ENCODE data around the gene MYH11. TPM values are rescaled to one million over a fixed set of nuclear protein-coding genes. Genes with fewer than 3 reads are reported as not detected.
A peak's percentile ranks its signal among the peaks of the same experiment; 100 is the strongest.

The MYH11 gene
- total and polyA plus RNA-seq, 2 experiments from 2014 or later: 2.0 to 12.2 TPM

DNA sequence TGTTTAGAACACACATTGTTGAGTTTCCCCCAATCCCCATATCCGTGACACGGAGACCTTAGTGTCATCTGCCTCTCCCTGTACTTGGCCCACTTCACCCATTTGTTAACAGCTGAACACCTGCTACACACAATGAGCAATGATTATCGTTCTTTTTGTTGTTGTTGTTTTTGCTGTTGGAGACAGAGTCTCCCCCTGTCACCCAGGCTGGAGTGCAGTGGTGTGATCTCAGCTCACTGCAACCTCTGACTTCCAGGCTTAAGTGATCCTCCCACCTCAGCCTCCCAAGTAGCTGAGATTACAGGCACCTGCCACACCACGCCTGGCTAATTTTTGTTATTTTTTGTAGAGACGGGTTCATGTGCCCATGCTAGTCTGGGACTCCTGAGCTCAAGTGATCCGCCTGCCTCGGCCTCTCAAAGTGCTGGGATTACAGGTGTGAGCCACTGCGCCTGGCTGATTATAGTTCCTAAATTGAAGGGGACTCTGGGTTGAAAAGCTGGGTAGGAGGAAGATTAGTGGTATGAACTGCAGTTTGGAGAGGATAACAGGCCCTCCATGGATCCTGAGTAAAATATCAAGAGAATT lies 185.2 kb downstream of the MYH11 start:
- Histone ChIP-seq H3K36me3 (peaks cover 18% of the 10 kb centered on the region), H3K4me1 (ENCODE audit: low read depth) (no peaks in the 10 kb centered on the region), H3K9me3 (ENCODE audit: low read depth) (no peaks in the 10 kb centered on the region), H3K27ac (no peak overlapping the region), H3K27me3 (no peaks in the 10 kb centered on the region), H3K4me3 (no peak overlapping the region)
- DNase-seq (ENCODE audit: low read depth in 1 of 2, low spot score in 1 of 2): no peak
- TF ChIP-seq, protein P1, sequence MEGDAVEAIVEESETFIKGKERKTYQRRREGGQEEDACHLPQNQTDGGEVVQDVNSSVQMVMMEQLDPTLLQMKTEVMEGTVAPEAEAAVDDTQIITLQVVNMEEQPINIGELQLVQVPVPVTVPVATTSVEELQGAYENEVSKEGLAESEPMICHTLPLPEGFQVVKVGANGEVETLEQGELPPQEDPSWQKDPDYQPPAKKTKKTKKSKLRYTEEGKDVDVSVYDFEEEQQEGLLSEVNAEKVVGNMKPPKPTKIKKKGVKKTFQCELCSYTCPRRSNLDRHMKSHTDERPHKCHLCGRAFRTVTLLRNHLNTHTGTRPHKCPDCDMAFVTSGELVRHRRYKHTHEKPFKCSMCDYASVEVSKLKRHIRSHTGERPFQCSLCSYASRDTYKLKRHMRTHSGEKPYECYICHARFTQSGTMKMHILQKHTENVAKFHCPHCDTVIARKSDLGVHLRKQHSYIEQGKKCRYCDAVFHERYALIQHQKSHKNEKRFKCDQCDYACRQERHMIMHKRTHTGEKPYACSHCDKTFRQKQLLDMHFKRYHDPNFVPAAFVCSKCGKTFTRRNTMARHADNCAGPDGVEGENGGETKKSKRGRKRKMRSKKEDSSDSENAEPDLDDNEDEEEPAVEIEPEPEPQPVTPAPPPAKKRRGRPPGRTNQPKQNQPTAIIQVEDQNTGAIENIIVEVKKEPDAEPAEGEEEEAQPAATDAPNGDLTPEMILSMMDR (IDR thresholded peaks at IDR 0.05; ENCODE audit: low read depth, low read length): no peak

DNA sequence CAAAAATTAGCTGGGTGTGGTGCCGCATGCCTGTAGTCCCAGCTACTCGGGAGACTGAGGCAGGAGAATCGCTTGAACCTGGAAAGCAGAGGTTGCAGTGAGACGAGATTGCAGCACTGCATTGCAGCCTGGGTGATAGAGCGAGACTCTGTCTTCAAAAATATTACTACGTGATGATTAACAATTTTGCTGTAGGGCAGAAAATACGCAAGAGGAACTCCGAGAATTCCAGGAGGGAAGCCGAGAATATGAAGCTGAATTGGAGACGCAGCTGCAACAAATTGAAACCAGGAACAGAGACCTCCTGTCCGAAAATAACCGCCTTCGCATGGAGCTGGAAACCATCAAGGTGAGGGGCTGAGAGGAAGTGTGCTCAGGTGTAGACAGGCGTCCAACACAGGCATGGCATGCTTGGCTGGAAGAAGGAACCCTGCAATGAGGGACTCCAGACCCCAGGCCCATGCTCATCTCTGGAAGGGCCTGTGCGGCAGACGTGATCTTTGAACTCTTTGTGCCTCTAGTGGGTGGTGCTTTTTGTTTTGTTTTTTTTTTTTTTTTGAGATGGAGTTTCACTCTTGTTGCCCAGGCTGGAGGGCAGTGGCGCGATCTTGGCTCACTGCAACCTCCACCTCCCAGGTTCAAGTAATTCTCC lies 189.6 kb downstream of the MYH11 start:
- Histone ChIP-seq H3K27ac (no peak overlapping the region), H3K36me3 (peaks cover 25% of the 10 kb centered on the region), H3K4me3 (no peak overlapping the region), H3K4me1 (ENCODE audit: low read depth) (no peaks in the 10 kb centered on the region), H3K27me3 (no peaks in the 10 kb centered on the region), H3K9me3 (ENCODE audit: low read depth) (no peaks in the 10 kb centered on the region)
- TF ChIP-seq, protein P1 (IDR thresholded peaks at IDR 0.05; ENCODE audit: low read depth, low read length): no peak
- DNase-seq (ENCODE audit: low read depth in 1 of 2, low spot score in 1 of 2): no peak

DNA sequence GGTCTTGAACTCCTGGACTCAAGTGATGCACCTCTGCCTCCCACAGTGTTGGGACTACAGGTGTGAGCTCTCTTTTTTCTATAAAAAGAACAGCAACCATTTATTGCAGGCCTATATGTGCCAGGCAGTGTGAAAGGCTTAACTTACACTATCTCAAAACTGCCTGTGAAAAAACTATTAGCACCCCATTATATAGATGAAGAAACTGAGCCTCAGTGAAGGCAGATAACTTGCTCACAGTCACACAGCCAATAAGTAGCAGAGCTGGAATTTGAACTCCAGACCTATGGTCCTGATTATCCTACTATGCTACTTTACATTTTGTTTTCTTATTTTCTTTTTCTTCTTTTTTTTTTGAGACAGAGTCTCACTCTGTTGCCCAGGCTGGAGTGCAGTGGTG lies 191.7 kb downstream of the MYH11 start:
- H3K4me3 ChIP-seq: no peak overlapping the region
- no peaks in the 10 kb centered on the region for H3K9me3 ChIP-seq (ENCODE audit: low read depth)
- peaks cover 25% of the 10 kb centered on the region for H3K36me3 ChIP-seq
- H3K27me3 ChIP-seq: no peaks in the 10 kb centered on the region
- TF ChIP-seq, protein P1 (IDR thresholded peaks at IDR 0.05; ENCODE audit: low read depth, low read length): no peak
- H3K4me1 ChIP-seq (ENCODE audit: low read depth): no peaks in the 10 kb centered on the region
- no peak for DNase-seq (ENCODE audit: low read depth in 1 of 2, low spot score in 1 of 2)
- H3K27ac ChIP-seq: no peak overlapping the region

DNA sequence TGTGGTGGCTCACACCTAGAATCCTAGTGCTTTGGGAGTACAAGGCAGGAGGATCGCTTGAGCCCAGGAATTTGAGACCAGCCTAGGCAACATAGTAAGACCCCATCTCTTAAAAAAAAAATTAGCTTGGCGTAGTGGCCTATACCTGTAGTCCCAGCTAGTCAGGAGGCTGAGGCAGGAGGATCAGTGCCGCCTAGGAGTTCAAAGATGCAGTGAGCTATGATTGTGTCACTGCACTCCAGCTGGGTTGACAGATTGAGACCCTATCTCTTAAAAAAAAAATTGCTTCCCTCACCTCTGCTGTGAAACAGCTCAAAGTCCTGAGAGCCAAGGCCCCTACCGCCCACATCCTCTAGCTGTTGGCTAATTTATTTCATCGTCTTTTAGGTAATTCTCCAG lies 196.6 kb downstream of the MYH11 start:
- TF ChIP-seq, protein P1 (IDR thresholded peaks at IDR 0.05; ENCODE audit: low read depth, low read length): no peak

DNA sequence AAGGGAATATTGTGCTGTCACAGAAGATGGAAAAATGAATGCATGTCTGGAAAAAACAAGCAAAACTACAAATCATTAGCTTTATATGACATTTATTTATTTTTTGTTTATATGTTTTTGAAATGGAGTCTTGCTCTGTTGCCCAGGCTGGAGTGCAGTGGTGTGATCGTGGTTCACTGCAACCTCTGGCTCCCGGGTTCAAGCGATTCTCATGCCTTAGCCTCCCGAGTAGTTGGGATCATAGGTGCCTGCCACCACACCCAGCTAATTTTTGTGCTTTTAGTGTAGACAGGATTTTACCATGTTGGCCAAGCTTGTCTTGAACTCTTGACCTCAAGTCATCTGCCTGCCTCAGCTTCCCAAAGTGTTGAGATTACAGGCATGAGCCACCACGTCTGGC lies 198.3 kb downstream of the MYH11 start:
- Histone ChIP-seq H3K4me1 (ENCODE audit: low read depth) (no peaks in the 10 kb centered on the region), H3K9me3 (ENCODE audit: low read depth) (no peaks in the 10 kb centered on the region), H3K4me3 (no peak overlapping the region), H3K27ac (no peak overlapping the region), H3K27me3 (no peaks in the 10 kb centered on the region), H3K36me3 (no peaks in the 10 kb centered on the region)
- TF ChIP-seq, protein P1 (IDR thresholded peaks at IDR 0.05; ENCODE audit: low read depth, low read length): no peak
- no peak for DNase-seq (ENCODE audit: low read depth in 1 of 2, low spot score in 1 of 2)

More for the DNA sequence above, 196.6 kb downstream of the MYH11 start:
- peaks cover 3% of the 10 kb centered on the region for H3K36me3 ChIP-seq
- H3K9me3 ChIP-seq (ENCODE audit: low read depth): no peaks in the 10 kb centered on the region
- peak overlapping the region; percentile 28 for H3K27ac ChIP-seq
- H3K4me1 ChIP-seq (ENCODE audit: low read depth): no peaks in the 10 kb centered on the region
- H3K27me3 ChIP-seq: no peaks in the 10 kb centered on the region
- no peak overlapping the region for H3K4me3 ChIP-seq
- DNase-seq (ENCODE audit: low read depth in 1 of 2, low spot score in 1 of 2): no peak

All from cardiac muscle cell (in vitro differentiated cells and primary cell).